T47D (cell line): Measurements from ENCODE around the gene CES4A.
A peak's percentile ranks its signal among the peaks of the same experiment; 100 is the strongest.
"Not testable (repeated sequence)": the region's sequence is repeated elsewhere in the genome, so short reads cannot be mapped to it uniquely, and the experiment has no call there.

Source experiments
- DNase-seq, 2 experiments: peaks; one replicate each; pipeline versions ENCODE4 v3.0.0 to v3.0.0-alpha.2; 2011 to 2012; ENCODE audit warnings: low read depth in 1 of 2, low spot score in 1 of 2
- JUND ChIP-seq: IDR thresholded peaks from 2 replicates; pipeline ENCODE4 v1.6.1; 2012; ENCODE audit warnings: low read depth
- in situ Hi-C: cut with HindIII; loops from 2 replicates; pipeline ENCODE4 v1.10.0; 2016; ENCODE audit warnings: low sequenced_read_pairs, low pct_unique_long_range_greater_than_20kb

Gene CES4A

GRCh38 chr16:66961065-66961744 lies 27.2 kb upstream of the CES4A start, which contains the start of gene CES3:
Gene CES3 (plus strand): TSS chr16:66961266. CDS start chr16:66961308, 42 bp downstream.
- DNase-seq = peak; percentile 27 to 83
- TF ChIP-seq JUND = no peak
- in situ Hi-C loops = no loop called here

GRCh38 chr16:66961914-66962313 lies 26.5 kb upstream of the CES4A start:
- in situ Hi-C loops = no loop called here
- DNase-seq = no peak
- TF ChIP-seq JUND = no peak

GRCh38 chr16:66964049-66964448 lies 24.3 kb upstream of the CES4A start:
- in situ Hi-C loops = no loop called here
- no peak for TF ChIP-seq JUND
- no peak for DNase-seq

- no peak for TF ChIP-seq JUND
- in situ Hi-C loops = no loop called here
- no peak for DNase-seq
Measured at GRCh38 chr16:66968847-66969246, 19.5 kb upstream of the CES4A start.

- DNase-seq = no peak
- no peak for TF ChIP-seq JUND
- in situ Hi-C loops = no loop called here
Measured at GRCh38 chr16:66970775-66971720, 17.3 kb upstream of the CES4A start.

- DNase-seq = no peak
- in situ Hi-C loops = no loop called here
- TF ChIP-seq JUND = no peak
Measured at GRCh38 chr16:66972983-66973382, 15.4 kb upstream of the CES4A start.

GRCh38 chr16:66973716-66974115 lies 14.7 kb upstream of the CES4A start:
- in situ Hi-C loops = no loop called here
- DNase-seq = no peak
- no peak for TF ChIP-seq JUND

- in situ Hi-C loops, DNase-seq: not testable (repeated sequence)
Measured at GRCh38 chr16:66974156-66974931, 14.0 kb upstream of the CES4A start.

- DNase-seq, in situ Hi-C loops: not testable (repeated sequence)
Measured at GRCh38 chr16:66974932-66975246, 13.5 kb upstream of the CES4A start.

- DNase-seq = no peak
- in situ Hi-C loops = no loop called here
- TF ChIP-seq JUND = no peak
Measured at GRCh38 chr16:66975302-66975893, 13.0 kb upstream of the CES4A start.

- DNase-seq = no peak
- TF ChIP-seq JUND = no peak
- in situ Hi-C loops = no loop called here
Measured at GRCh38 chr16:66976746-66977145, 11.6 kb upstream of the CES4A start.

- no peak for TF ChIP-seq JUND
- in situ Hi-C loops = no loop called here
- peak; percentile 74 to 78 for DNase-seq
Measured at GRCh38 chr16:66977341-66978113, 10.9 kb upstream of the CES4A start.
